Measurements from ENCODE around the gene TTLL9.

DNA sequence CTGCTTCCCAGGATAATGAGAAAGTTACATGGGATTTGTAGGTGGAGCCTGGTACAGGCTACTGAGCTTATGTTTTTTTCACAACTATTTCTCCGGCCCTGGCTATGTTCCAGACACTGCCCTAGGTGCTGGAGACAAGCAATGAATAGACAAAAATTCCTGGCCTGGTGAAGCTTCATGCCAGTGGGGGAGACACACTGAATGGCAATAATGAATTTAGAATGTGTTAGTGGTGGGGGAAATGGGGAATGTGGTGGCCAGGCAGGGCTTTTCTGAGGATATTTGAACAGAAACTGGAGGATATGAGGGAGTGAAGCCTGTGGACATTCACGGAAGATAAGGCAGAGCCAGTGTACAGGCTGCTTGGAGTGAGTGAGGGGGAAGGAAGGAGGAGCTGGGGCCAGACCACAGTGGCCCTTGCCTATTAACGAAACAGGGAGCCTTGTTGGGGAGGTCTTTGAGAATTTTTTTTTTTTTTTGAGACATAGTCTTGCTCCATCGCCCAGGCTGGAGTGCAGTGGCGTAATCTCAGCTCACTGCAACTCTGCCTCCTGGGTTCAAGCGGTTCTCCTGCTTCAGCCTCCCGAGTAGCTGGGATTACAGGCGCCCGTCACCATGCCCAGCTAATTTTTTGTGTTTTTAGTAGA lies 31.7 kb upstream of the TTLL9 start:
- TF ChIP-seq, protein P1, sequence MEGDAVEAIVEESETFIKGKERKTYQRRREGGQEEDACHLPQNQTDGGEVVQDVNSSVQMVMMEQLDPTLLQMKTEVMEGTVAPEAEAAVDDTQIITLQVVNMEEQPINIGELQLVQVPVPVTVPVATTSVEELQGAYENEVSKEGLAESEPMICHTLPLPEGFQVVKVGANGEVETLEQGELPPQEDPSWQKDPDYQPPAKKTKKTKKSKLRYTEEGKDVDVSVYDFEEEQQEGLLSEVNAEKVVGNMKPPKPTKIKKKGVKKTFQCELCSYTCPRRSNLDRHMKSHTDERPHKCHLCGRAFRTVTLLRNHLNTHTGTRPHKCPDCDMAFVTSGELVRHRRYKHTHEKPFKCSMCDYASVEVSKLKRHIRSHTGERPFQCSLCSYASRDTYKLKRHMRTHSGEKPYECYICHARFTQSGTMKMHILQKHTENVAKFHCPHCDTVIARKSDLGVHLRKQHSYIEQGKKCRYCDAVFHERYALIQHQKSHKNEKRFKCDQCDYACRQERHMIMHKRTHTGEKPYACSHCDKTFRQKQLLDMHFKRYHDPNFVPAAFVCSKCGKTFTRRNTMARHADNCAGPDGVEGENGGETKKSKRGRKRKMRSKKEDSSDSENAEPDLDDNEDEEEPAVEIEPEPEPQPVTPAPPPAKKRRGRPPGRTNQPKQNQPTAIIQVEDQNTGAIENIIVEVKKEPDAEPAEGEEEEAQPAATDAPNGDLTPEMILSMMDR (IDR thresholded peaks at IDR 0.05) = no peak
- TF ChIP-seq POLR2A (IDR thresholded peaks at IDR 0.05) = no peak

Measured in lower leg skin (tissue), 3 donors.